PFSK-1 (cell line): Measurements from ENCODE around the gene CEP170B.

Experiments
- FOXP2 ChIP-seq: optimal IDR thresholded peaks from 2 replicates; pipeline ENCODE3; 2011; ENCODE audit warnings: borderline replicate concordance, control low read depth, inconsistent platforms; ENCODE audit not compliant: insufficient read depth; ENCODE audit errors: extremely low read length, extremely low read depth
- POLR2AphosphoS5 ChIP-seq: IDR thresholded peaks from 2 replicates; pipeline ENCODE4 v1.6.1; 2012; ENCODE audit warnings: low read depth, mild to moderate bottlenecking, control low read depth, low read length, moderate library complexity
- REST ChIP-seq, 2 experiments: IDR thresholded peaks; 2 replicates each; pipeline versions ENCODE4 v1.6.1 to v1.8.0; 2011 to 2012; ENCODE audit warnings: low read depth in 2 of 2, low read length in 2 of 2, control low read depth in 1 of 2, inconsistent platforms in 1 of 2, mild to moderate bottlenecking in 1 of 2, moderate library complexity in 1 of 2; ENCODE audit not compliant: insufficient read depth in 1 of 2
- SIN3A ChIP-seq: IDR thresholded peaks from 2 replicates; pipeline ENCODE4 v1.6.1; 2012; ENCODE audit warnings: mild to moderate bottlenecking, low read length, moderate library complexity, borderline replicate concordance; ENCODE audit not compliant: insufficient read depth
- TAF1 ChIP-seq: IDR thresholded peaks from 2 replicates; pipeline ENCODE4 v1.6.1; 2012; ENCODE audit warnings: low read length, control low read depth, borderline replicate concordance; ENCODE audit not compliant: insufficient read depth

The CEP170B gene

GRCh38 chr14:104856869-104857860 lies 7.9 kb upstream of the CEP170B start:
- TF ChIP-seq FOXP2 = no peak
- no peak for TF ChIP-seq SIN3A
- TF ChIP-seq TAF1 = no peak
- TF ChIP-seq REST (IDR thresholded peaks at IDR 0.05; ENCODE audit: insufficient read depth in 1 of 2, low read depth in 2 of 2, low read length in 2 of 2) = no peak
- TF ChIP-seq POLR2AphosphoS5 = no peak

GRCh38 chr14:104858811-104859426 lies 6.1 kb upstream of the CEP170B start:
- no peak for TF ChIP-seq REST (IDR thresholded peaks at IDR 0.05; ENCODE audit: insufficient read depth in 1 of 2, low read depth in 2 of 2, low read length in 2 of 2)
- no peak for TF ChIP-seq POLR2AphosphoS5
- no peak for TF ChIP-seq FOXP2
- TF ChIP-seq TAF1 = no peak
- TF ChIP-seq SIN3A = no peak

- TF ChIP-seq FOXP2 (no peak), POLR2AphosphoS5 (no peak), TAF1 (no peak), SIN3A (no peak), REST (IDR thresholded peaks at IDR 0.05; ENCODE audit: insufficient read depth in 1 of 2, low read depth in 2 of 2, low read length in 2 of 2) (no peak)
Measured at GRCh38 chr14:104859900-104860299, 5.2 kb upstream of the CEP170B start.

GRCh38 chr14:104860414-104860813 lies 4.7 kb upstream of the CEP170B start:
- TF ChIP-seq TAF1 = no peak
- no peak for TF ChIP-seq SIN3A

- TF ChIP-seq TAF1 (no peak), POLR2AphosphoS5 (no peak), REST (IDR thresholded peaks at IDR 0.05; ENCODE audit: insufficient read depth in 1 of 2, low read depth in 2 of 2, low read length in 2 of 2) (no peak), FOXP2 (no peak), SIN3A (no peak)
Measured at GRCh38 chr14:104863131-104863862, 1.8 kb upstream of the CEP170B start.
